GM12891 (cell line): ENCODE measurements around the gene CAMTA1.

Source experiments
- POLR2A ChIP-seq: IDR thresholded peaks from 2 replicates; pipeline ENCODE4 v1.6.1; 2011; ENCODE audit warnings: low read depth, low read length, control low read depth
- SPI1 ChIP-seq: IDR thresholded peaks from 2 replicates; pipeline ENCODE4 v1.6.1; 2011; ENCODE audit warnings: low read depth, low read length, control low read depth

- TF ChIP-seq SPI1 (no peak), POLR2A (no peak)
Measured at GRCh38 chr1:7362947-7363346, 577.7 kb downstream of the CAMTA1 start.
